Endothelial cell of umbilical vein (primary cell): Measurements from ENCODE around the gene IMPG2. TPM values are rescaled to one million over a fixed set of nuclear protein-coding genes. Genes with fewer than 3 reads are reported as not detected.

ENCODE experiments used
- BruUV-seq: library from RNA; stranded (reverse); fragments of 400-500 nt; replicated peaks from 2 replicates; lab custom pipeline; 2021; lab: Mats Ljungman, UMichigan
- CTCF ChIA-PET: fragments of 300-600, 350-600 bp; sonication (Branson Sonifier 250); formaldehyde crosslinking; loops from one replicate; lab custom pipeline; 2021; ENCODE audit warnings: antibody characterized with exemption, inconsistent platforms; lab: Charles Lee
- POLR2A ChIA-PET: fragments of 300-600, 350-600 bp; sonication (Branson Sonifier 250); formaldehyde crosslinking; loops from one replicate; lab custom pipeline; 2021; ENCODE audit warnings: antibody characterized with exemption, inconsistent platforms; lab: Charles Lee
- DNase-seq: peaks from one replicate; pipeline ENCODE4 v3.0.0-alpha.2; 2011; ENCODE audit warnings: low read depth, low spot score
- FAIRE-seq: peaks from 2 replicates; lab custom pipeline; 2011; peaks lifted over from hg19 to GRCh38; lab: Jason Lieb, UNC
- H2AFZ ChIP-seq: 2 replicates; pipeline ENCODE4 v1.6.0; 2012; ENCODE audit warnings: low read depth, low read length, control low read depth, inconsistent platforms
- H3K27ac ChIP-seq: 2 replicates; pipeline ENCODE4 v1.5.1; 2011; ENCODE audit warnings: low read depth, mild to moderate bottlenecking, control low read depth, low read length, moderate library complexity; ENCODE audit not compliant: insufficient read depth
- H3K27me3 ChIP-seq, 2 experiments: 2 replicates each; pipeline versions ENCODE4 v1.6.0 to v1.6.1; 2011; ENCODE audit warnings: low read length in 2 of 2, mixed read lengths in 1 of 2; ENCODE audit not compliant: control insufficient read depth in 2 of 2, insufficient read depth in 2 of 2
- H3K36me3 ChIP-seq, 2 experiments: 2 replicates in 1 of 2; 3 replicates in 1 of 2; pipeline ENCODE4 v1.5.1; 2011; ENCODE audit warnings: low read length in 2 of 2, mild to moderate bottlenecking in 1 of 2, moderate library complexity in 1 of 2; ENCODE audit not compliant: control insufficient read depth in 2 of 2, insufficient read depth in 2 of 2; ENCODE audit errors: extremely low read depth in 1 of 2
- H3K4me1 ChIP-seq: 3 replicates; pipeline ENCODE4 v1.5.1; 2011; ENCODE audit warnings: mild to moderate bottlenecking, low read length; ENCODE audit not compliant: control insufficient read depth, insufficient read depth; ENCODE audit errors: extremely low read depth
- H3K4me2 ChIP-seq: 2 replicates; pipeline ENCODE4 v1.6.1; 2011; ENCODE audit warnings: low read length, control low read depth, mixed read lengths; ENCODE audit not compliant: insufficient read depth
- H3K4me3 ChIP-seq, 3 experiments: fragments of 200-600 bp in 1 of 3; sonication (generic), shearing (Covaris generic) in 1 of 3; replicated peaks in 1 of 3; 2 replicates each; pipeline ENCODE4 v1.5.1; 2011 to 2016; ENCODE audit warnings: control low read depth in 3 of 3, low read length in 3 of 3, mild to moderate bottlenecking in 2 of 3, inconsistent platforms in 1 of 3, low read depth in 1 of 3, moderate library complexity in 1 of 3; ENCODE audit not compliant: insufficient read depth in 1 of 3
- H3K79me2 ChIP-seq: 2 replicates; pipeline ENCODE4 v1.6.0; 2012; ENCODE audit warnings: low read length, inconsistent platforms; ENCODE audit not compliant: control insufficient read depth, insufficient read depth
- H3K9ac ChIP-seq: replicated peaks from 2 replicates; pipeline ENCODE3; 2011; ENCODE audit warnings: low read length, control low read depth; ENCODE audit not compliant: insufficient read depth; ENCODE audit errors: extremely low read depth
- H3K9me1 ChIP-seq: replicated peaks from 3 replicates; pipeline ENCODE4 v1.6.0; 2011; ENCODE audit warnings: mild to moderate bottlenecking, low read length; ENCODE audit not compliant: control insufficient read depth, insufficient read depth; ENCODE audit errors: extremely low read depth
- H3K9me3 ChIP-seq: replicated peaks from 2 replicates; pipeline ENCODE4 v1.5.1; 2012; ENCODE audit warnings: low read length, inconsistent platforms; ENCODE audit not compliant: control insufficient read depth, insufficient read depth
- H4K20me1 ChIP-seq: replicated peaks from 2 replicates; pipeline ENCODE3; 2011; ENCODE audit warnings: mild to moderate bottlenecking, low read length; ENCODE audit not compliant: control insufficient read depth, insufficient read depth; ENCODE audit errors: extremely low read depth
- EZH2 ChIP-seq: IDR thresholded peaks from 2 replicates; pipeline ENCODE4 v1.6.1; 2012; ENCODE audit warnings: borderline replicate concordance, low read depth, mild to moderate bottlenecking, moderate library complexity, low read length, inconsistent platforms; ENCODE audit not compliant: severe bottlenecking
- FOS ChIP-seq: IDR thresholded peaks from 2 replicates; pipeline ENCODE4 v1.6.1; 2011; ENCODE audit warnings: mild to moderate bottlenecking, low read length, moderate library complexity, borderline replicate concordance; ENCODE audit not compliant: insufficient read depth
- GATA2 ChIP-seq: IDR thresholded peaks from 2 replicates; pipeline ENCODE4 v1.7.0; 2011; ENCODE audit warnings: low read depth, mild to moderate bottlenecking, moderate library complexity, mixed read lengths, low read length; ENCODE audit not compliant: insufficient read length, insufficient read depth
- JUN ChIP-seq: IDR thresholded peaks from 2 replicates; pipeline ENCODE4 v1.6.1; 2011; ENCODE audit warnings: borderline replicate concordance, low read depth; ENCODE audit not compliant: insufficient read length, insufficient read depth
- MYC ChIP-seq: IDR thresholded peaks from one replicate; pipeline ENCODE4 v1.6.1; 2011; ENCODE audit warnings: mild to moderate bottlenecking, low read depth, low read length
- POLR2A ChIP-seq: IDR thresholded peaks from 2 replicates; pipeline ENCODE4 v1.6.1; 2012; ENCODE audit warnings: low read depth, mild to moderate bottlenecking, control low read depth, low read length
- POLR2AphosphoS5 ChIP-seq: IDR thresholded peaks from 2 replicates; pipeline ENCODE4 v1.6.1; 2012; ENCODE audit warnings: low read depth, mild to moderate bottlenecking, control low read depth, low read length, moderate library complexity; ENCODE audit not compliant: insufficient read depth
- dilution Hi-C: fragments of 300-500 bp; cut with MboI; formaldehyde crosslinking; loops from one replicate; pipeline ENCODE4 v1.15.0; 2019; ENCODE audit warnings: low sequenced_read_pairs; ENCODE audit not compliant: extremely low pct_ligation_motif_present
- intact Hi-C: fragments of 100-400 bp; cut with micrococcal nuclease; formaldehyde crosslinking; loops from one replicate; pipeline ENCODE4 v1.10.0; 2022
- polyA plus RNA-seq, 4 experiments: library from polyadenylated mRNA; depleted of rRNA in 3 of 4; stranded (reverse) in 3 of 4; unstranded in 1 of 4; fragments of >200 nt; gene quantifications; 2 replicates each; pipeline versions ENCODE4 v1.2.1 to v1.2.3, GENCODE V29; 2011 to 2012; ENCODE audit warnings: missing spikeins in 1 of 4
- total RNA-seq: library from RNA; stranded (reverse); gene quantifications from 2 replicates; pipeline ENCODE4 v1.2.3, GENCODE V29; 2021
- TF ChIP-seq, protein P1 (sequence below): IDR thresholded peaks from 2 replicates; pipeline ENCODE4 v1.6.1; 2011; ENCODE audit not compliant: insufficient read depth, insufficient read length
- TF ChIP-seq, protein P2 (sequence below), 2 donors: IDR thresholded peaks; 1 replicate in 1 of 2; 2 replicates in 1 of 2; pipeline ENCODE4 v1.5.1; 2011; ENCODE audit warnings: low read length in 2 of 2, mild to moderate bottlenecking in 2 of 2, moderate library complexity in 2 of 2, control low read depth in 1 of 2, inconsistent platforms in 1 of 2, low read depth in 1 of 2; ENCODE audit not compliant: insufficient read depth in 1 of 2; ENCODE audit errors: extremely low read depth in 1 of 2

The IMPG2 gene
- total and polyA plus RNA-seq, 2 donors (not counting 3 experiments of a cell fraction or from before 2014, with no cell fraction given) = 0.39 to 0.71 TPM

DNA sequence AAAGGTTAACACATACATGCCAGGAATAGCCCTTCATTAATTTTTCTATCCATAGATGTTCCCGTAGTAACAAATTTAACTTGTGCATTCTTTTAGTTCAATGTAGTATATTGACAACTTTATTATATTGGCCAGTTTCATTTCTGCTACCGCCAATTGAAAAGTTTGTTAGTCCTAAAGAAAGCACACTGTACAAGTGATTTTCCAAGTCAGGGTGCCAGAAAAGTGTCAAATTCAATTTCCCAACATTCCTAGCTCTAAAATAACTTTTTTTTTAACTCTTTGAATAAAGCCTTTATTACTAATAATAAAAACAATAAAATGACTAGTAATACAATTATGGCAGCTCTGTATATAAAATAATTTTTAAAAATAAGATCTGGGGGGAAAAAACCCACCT is 68.9 kb downstream of the IMPG2 start:
- Histone ChIP-seq H3K9me3 (no peaks in the 10 kb centered on the region), H3K4me2 (no peak overlapping the region), H3K4me1 (no peaks in the 10 kb centered on the region), H3K27ac (no peak overlapping the region), H3K79me2 (no peaks in the 10 kb centered on the region), H3K9ac (no peak overlapping the region), H3K27me3 (no peaks in the 10 kb centered on the region), H3K9me1 (no peaks in the 10 kb centered on the region), H2AFZ (no peak overlapping the region), H3K36me3 (no peaks in the 10 kb centered on the region), H3K4me3 (no peak overlapping the region), H4K20me1 (no peaks in the 10 kb centered on the region)
- intact Hi-C loops = no loop called here
- dilution Hi-C loops = no loop called here
- TF ChIP-seq EZH2 (no peak), FOS (no peak), GATA2 (no peak), POLR2A (no peak), MYC (no peak), JUN (no peak), POLR2AphosphoS5 (no peak)
- TF ChIP-seq, protein P1, sequence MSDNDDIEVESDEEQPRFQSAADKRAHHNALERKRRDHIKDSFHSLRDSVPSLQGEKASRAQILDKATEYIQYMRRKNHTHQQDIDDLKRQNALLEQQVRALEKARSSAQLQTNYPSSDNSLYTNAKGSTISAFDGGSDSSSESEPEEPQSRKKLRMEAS = no peak
- TF ChIP-seq, protein P2, sequence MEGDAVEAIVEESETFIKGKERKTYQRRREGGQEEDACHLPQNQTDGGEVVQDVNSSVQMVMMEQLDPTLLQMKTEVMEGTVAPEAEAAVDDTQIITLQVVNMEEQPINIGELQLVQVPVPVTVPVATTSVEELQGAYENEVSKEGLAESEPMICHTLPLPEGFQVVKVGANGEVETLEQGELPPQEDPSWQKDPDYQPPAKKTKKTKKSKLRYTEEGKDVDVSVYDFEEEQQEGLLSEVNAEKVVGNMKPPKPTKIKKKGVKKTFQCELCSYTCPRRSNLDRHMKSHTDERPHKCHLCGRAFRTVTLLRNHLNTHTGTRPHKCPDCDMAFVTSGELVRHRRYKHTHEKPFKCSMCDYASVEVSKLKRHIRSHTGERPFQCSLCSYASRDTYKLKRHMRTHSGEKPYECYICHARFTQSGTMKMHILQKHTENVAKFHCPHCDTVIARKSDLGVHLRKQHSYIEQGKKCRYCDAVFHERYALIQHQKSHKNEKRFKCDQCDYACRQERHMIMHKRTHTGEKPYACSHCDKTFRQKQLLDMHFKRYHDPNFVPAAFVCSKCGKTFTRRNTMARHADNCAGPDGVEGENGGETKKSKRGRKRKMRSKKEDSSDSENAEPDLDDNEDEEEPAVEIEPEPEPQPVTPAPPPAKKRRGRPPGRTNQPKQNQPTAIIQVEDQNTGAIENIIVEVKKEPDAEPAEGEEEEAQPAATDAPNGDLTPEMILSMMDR (IDR thresholded peaks at IDR 0.05; ENCODE audit: extremely low read depth in 1 of 2, insufficient read depth in 1 of 2, low read depth in 1 of 2, low read length in 2 of 2) = no peak
- BruUV-seq = no TSS peak
- ChIA-PET POLR2A (no interaction called here), CTCF (interaction anchor here (1.7 kb wide), 2 partner anchors 10 to 22 kb away, joined by 4 to 7 read pairs; no protein-coding TSS in a partner anchor)
- DNase-seq (no peak), FAIRE-seq (no peak)
